ENCODE results near the gene RPL23. TPM values are rescaled to one million over a fixed set of nuclear protein-coding genes. Genes with fewer than 3 reads are reported as not detected.

The RPL23 gene
- total RNA-seq, 6 donors from 2014 or later, result 542 to 1,288 (median 1,062) TPM

GRCh38 chr17:38894276-38894675 is 40.8 kb upstream of the RPL23 start:
- no peak for ATAC-seq (ENCODE audit: low FRiP score in 2 of 2)
- peaks cover 60 to 80% (median 66%) of the 10 kb centered on the region in 4 donors for H3K4me1 ChIP-seq
- H3K36me3 ChIP-seq, result peaks cover 12 to 90% (median 54%) of the 10 kb centered on the region in 4 donors

DNA sequence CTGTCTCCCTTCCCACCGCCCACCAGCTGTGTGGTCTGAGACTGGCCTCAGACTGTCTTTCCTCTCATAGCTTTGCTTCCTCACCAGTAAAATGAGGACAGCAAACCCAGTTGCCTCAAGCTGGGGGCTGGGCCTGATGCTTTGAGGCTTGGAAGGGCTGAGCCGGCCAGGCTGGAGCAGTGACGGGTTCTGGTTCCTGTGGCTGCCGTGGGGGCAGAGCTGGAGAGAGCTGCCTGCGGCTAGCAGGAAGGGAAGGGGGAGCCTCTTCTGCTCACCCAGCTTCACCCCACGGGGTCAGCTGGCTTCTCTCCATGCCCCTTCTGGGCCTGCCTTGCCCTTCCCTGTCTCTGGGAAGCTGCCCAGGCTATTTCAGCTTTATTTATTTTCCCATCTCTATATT is 40.1 kb upstream of the RPL23 start:
- Histone ChIP-seq H3K9me3 (no peaks in the 10 kb centered on the region), H3K27me3 (no peaks in the 10 kb centered on the region), H3K36me3 (peaks cover 12 to 85% (median 49%) of the 10 kb centered on the region in 4 donors), H3K4me1 (peaks cover 53 to 74% (median 59%) of the 10 kb centered on the region in 4 donors), H3K4me3 (no peak overlapping the region), H3K27ac (peak overlapping the region; percentile 64 to 79 (median 72))
- TF ChIP-seq, protein P1, sequence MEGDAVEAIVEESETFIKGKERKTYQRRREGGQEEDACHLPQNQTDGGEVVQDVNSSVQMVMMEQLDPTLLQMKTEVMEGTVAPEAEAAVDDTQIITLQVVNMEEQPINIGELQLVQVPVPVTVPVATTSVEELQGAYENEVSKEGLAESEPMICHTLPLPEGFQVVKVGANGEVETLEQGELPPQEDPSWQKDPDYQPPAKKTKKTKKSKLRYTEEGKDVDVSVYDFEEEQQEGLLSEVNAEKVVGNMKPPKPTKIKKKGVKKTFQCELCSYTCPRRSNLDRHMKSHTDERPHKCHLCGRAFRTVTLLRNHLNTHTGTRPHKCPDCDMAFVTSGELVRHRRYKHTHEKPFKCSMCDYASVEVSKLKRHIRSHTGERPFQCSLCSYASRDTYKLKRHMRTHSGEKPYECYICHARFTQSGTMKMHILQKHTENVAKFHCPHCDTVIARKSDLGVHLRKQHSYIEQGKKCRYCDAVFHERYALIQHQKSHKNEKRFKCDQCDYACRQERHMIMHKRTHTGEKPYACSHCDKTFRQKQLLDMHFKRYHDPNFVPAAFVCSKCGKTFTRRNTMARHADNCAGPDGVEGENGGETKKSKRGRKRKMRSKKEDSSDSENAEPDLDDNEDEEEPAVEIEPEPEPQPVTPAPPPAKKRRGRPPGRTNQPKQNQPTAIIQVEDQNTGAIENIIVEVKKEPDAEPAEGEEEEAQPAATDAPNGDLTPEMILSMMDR (IDR thresholded peaks at IDR 0.05), result no peak
- TF ChIP-seq POLR2A (IDR thresholded peaks at IDR 0.05) (no peak), EP300 (IDR thresholded peaks at IDR 0.05) (no peak), POLR2AphosphoS5 (IDR thresholded peaks at IDR 0.05) (no peak)
- ATAC-seq (ENCODE audit: low FRiP score in 2 of 2), result peak in 1 of 2 donors; percentile 13
- DNase-seq, result no peak
- 31% methylated on average over 5 to 6 of the region's 6 CpGs for WGBS, 2 donors

More at GRCh38 chr17:38894276-38894675, 40.8 kb upstream of the RPL23 start:
- H3K9me3 ChIP-seq, result no peaks in the 10 kb centered on the region
- DNase-seq, result no peak
- H3K27ac ChIP-seq, result peak overlapping the region; percentile 64 to 79 (median 72)
- TF ChIP-seq EP300 (IDR thresholded peaks at IDR 0.05), result no peak
- no peak for TF ChIP-seq POLR2AphosphoS5 (IDR thresholded peaks at IDR 0.05)
- TF ChIP-seq POLR2A (IDR thresholded peaks at IDR 0.05), result no peak
- TF ChIP-seq, protein P1 (IDR thresholded peaks at IDR 0.05), result no peak
- H3K27me3 ChIP-seq, result no peaks in the 10 kb centered on the region
- H3K4me3 ChIP-seq, result no peak overlapping the region
- 43 to 54% methylated on average over 7 of the region's 7 CpGs for WGBS, 2 donors

DNA sequence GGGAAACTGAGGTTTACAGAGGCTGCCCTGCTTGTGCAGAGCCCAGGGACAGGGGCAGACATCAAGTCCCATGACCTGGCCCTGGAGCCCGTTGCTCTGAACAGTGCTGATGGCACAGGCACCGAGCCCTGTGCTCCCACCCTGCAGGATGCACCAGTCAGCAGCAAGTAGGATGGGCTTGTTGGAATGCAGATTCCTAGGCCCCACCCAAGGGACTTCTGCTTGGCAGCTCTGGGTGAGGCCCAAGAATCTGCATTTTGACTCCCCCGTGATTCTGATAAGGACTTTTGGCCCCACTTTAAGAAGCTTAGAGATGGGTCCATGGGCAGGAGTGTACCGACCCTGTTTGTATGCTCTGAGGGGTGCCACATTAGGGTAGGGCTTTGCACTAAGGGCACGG is 39.6 kb upstream of the RPL23 start:
- Histone ChIP-seq H3K9me3 (no peaks in the 10 kb centered on the region), H3K36me3 (peaks cover 12 to 84% (median 50%) of the 10 kb centered on the region in 4 donors), H3K4me1 (peaks cover 48 to 73% (median 54%) of the 10 kb centered on the region in 4 donors), H3K4me3 (no peak overlapping the region), H3K27ac (peak overlapping the region; percentile 64 to 79 (median 72)), H3K27me3 (no peaks in the 10 kb centered on the region)
- TF ChIP-seq POLR2A (IDR thresholded peaks at IDR 0.05) (no peak), EP300 (IDR thresholded peaks at IDR 0.05) (no peak), POLR2AphosphoS5 (IDR thresholded peaks at IDR 0.05) (no peak)
- TF ChIP-seq, protein P1 (IDR thresholded peaks at IDR 0.05), result no peak
- DNase-seq (no peak), ATAC-seq (ENCODE audit: low FRiP score in 2 of 2) (no peak)
- 66 to 91% methylated on average over 5 of the region's 5 CpGs for WGBS, 2 donors

- no peak for TF ChIP-seq POLR2A (IDR thresholded peaks at IDR 0.05)
- TF ChIP-seq EP300 (IDR thresholded peaks at IDR 0.05), result no peak
- TF ChIP-seq, protein P1 (IDR thresholded peaks at IDR 0.05), result no peak
- TF ChIP-seq POLR2AphosphoS5 (IDR thresholded peaks at IDR 0.05), result no peak
- Histone ChIP-seq H3K27me3 (no peaks in the 10 kb centered on the region), H3K4me3 (no peak overlapping the region), H3K9me3 (no peaks in the 10 kb centered on the region), H3K4me1 (peaks cover 47 to 70% (median 52%) of the 10 kb centered on the region in 4 donors), H3K36me3 (peaks cover 12 to 84% (median 54%) of the 10 kb centered on the region in 4 donors), H3K27ac (peak overlapping the region in 2 of 4 donors; percentile 74 to 79)
- ATAC-seq (ENCODE audit: low FRiP score in 2 of 2), result no peak
- no peak for DNase-seq
- 83 to 84% methylated on average over 9 to 13 of the region's 13 CpGs for WGBS, 2 donors
Observed at GRCh38 chr17:38892620-38893019, 39.1 kb upstream of the RPL23 start.

- peaks cover 47 to 64% (median 50%) of the 10 kb centered on the region in 4 donors for H3K4me1 ChIP-seq
- no peaks in the 10 kb centered on the region for H3K9me3 ChIP-seq
- TF ChIP-seq POLR2AphosphoS5 (IDR thresholded peaks at IDR 0.05) (no peak), EP300 (IDR thresholded peaks at IDR 0.05) (no peak)
- no peak for DNase-seq
- 82 to 87% methylated on average over 4 of the region's 4 CpGs for WGBS, 2 donors
- peaks cover 12 to 84% (median 53%) of the 10 kb centered on the region in 4 donors for H3K36me3 ChIP-seq
- H3K27me3 ChIP-seq, result no peaks in the 10 kb centered on the region
- no peak overlapping the region for H3K4me3 ChIP-seq
- H3K27ac ChIP-seq, result peak overlapping the region in 2 of 4 donors; percentile 5 to 79
- no peak for ATAC-seq (ENCODE audit: low FRiP score in 2 of 2)
Observed at GRCh38 chr17:38892083-38892482, 38.6 kb upstream of the RPL23 start.
